GM21619 (cell line): ENCODE data around the gene CCDC85C.

Source experiments
- ATAC-seq: cut with Tn5 transposase; IDR thresholded peaks from one replicate; pipeline ENCODE4 v1.9.1; 2021; ENCODE audit not compliant: unreplicated experiment

The CCDC85C gene

GRCh38 chr14:99560922-99561683 lies 42.9 kb downstream of the CCDC85C start:
- no peak for ATAC-seq

- ATAC-seq, result no peak
Measured at GRCh38 chr14:99560403-99560802, 43.6 kb downstream of the CCDC85C start.

GRCh38 chr14:99559286-99559990 lies 44.6 kb downstream of the CCDC85C start:
- no peak for ATAC-seq

- no peak for ATAC-seq
Measured at GRCh38 chr14:99556134-99556791, 47.7 kb downstream of the CCDC85C start.

GRCh38 chr14:99554757-99555531 lies 49.1 kb downstream of the CCDC85C start:
- ATAC-seq, result no peak

GRCh38 chr14:99554184-99554583 lies 49.8 kb downstream of the CCDC85C start:
- no peak for ATAC-seq

- ATAC-seq, result no peak
Measured at GRCh38 chr14:99552572-99553216, 51.3 kb downstream of the CCDC85C start.

- no peak for ATAC-seq
Measured at GRCh38 chr14:99552021-99552553, 51.9 kb downstream of the CCDC85C start.

- ATAC-seq, result no peak
Measured at GRCh38 chr14:99551034-99551922, 52.7 kb downstream of the CCDC85C start.

GRCh38 chr14:99550387-99550992 lies 53.5 kb downstream of the CCDC85C start:
- no peak for ATAC-seq

GRCh38 chr14:99549684-99550083 lies 54.3 kb downstream of the CCDC85C start:
- ATAC-seq, result no peak

GRCh38 chr14:99548871-99549515 lies 55.0 kb downstream of the CCDC85C start:
- no peak for ATAC-seq

- no peak for ATAC-seq
Measured at GRCh38 chr14:99548255-99548654, 55.8 kb downstream of the CCDC85C start.

GRCh38 chr14:99546234-99546879 lies 57.6 kb downstream of the CCDC85C start:
- no peak for ATAC-seq

- no peak for ATAC-seq
Measured at GRCh38 chr14:99545586-99545985, 58.4 kb downstream of the CCDC85C start.

- no peak for ATAC-seq
Measured at GRCh38 chr14:99544991-99545390, 59.0 kb downstream of the CCDC85C start.

- ATAC-seq, result no peak
Measured at GRCh38 chr14:99543985-99544384, 60.0 kb downstream of the CCDC85C start.

- no peak for ATAC-seq
Measured at GRCh38 chr14:99543370-99543769, 60.6 kb downstream of the CCDC85C start.
